Cardiac fibroblast (primary cell): ENCODE measurements around the gene COPS7A.
A peak's percentile ranks its signal among the peaks of the same experiment; 100 is the strongest.

Source experiments
- DNase-seq, 2 donors: peaks; one replicate each; pipeline versions ENCODE4 v3.0.0 to v3.0.0-alpha.2; 2010; ENCODE audit warnings: low read depth in 2 of 2
- H3K4me3 ChIP-seq, 2 donors: replicated peaks in 1 of 2; 1 replicate in 1 of 2; 2 replicates in 1 of 2; pipeline ENCODE4 v1.5.1; 2011; ENCODE audit warnings: low read depth in 2 of 2, low read length in 2 of 2, mild to moderate bottlenecking in 2 of 2, moderate library complexity in 1 of 2
- TF ChIP-seq, protein P1 (sequence below): IDR thresholded peaks from one replicate; pipeline ENCODE4 v1.5.1; 2011; ENCODE audit warnings: low read depth, mild to moderate bottlenecking, low read length, inconsistent platforms

The COPS7A gene

GRCh38 chr12:6752921-6753771 lies 29.3 kb downstream of the COPS7A start, which contains the start of gene MLF2:
Gene MLF2, minus strand, starts transcription at chr12:6753141. Its CDS starts 807 bp downstream, at chr12:6752334.
- DNase-seq: peak; percentile 100
- peak within 1 kb of the TSS; percentile 84 to 94 for H3K4me3 ChIP-seq
- TF ChIP-seq, protein P1, sequence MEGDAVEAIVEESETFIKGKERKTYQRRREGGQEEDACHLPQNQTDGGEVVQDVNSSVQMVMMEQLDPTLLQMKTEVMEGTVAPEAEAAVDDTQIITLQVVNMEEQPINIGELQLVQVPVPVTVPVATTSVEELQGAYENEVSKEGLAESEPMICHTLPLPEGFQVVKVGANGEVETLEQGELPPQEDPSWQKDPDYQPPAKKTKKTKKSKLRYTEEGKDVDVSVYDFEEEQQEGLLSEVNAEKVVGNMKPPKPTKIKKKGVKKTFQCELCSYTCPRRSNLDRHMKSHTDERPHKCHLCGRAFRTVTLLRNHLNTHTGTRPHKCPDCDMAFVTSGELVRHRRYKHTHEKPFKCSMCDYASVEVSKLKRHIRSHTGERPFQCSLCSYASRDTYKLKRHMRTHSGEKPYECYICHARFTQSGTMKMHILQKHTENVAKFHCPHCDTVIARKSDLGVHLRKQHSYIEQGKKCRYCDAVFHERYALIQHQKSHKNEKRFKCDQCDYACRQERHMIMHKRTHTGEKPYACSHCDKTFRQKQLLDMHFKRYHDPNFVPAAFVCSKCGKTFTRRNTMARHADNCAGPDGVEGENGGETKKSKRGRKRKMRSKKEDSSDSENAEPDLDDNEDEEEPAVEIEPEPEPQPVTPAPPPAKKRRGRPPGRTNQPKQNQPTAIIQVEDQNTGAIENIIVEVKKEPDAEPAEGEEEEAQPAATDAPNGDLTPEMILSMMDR: no peak

GRCh38 chr12:6753772-6754356 lies 30.0 kb downstream of the COPS7A start:
- TF ChIP-seq, protein P1: peak; percentile 96

GRCh38 chr12:6754411-6754810 lies 30.6 kb downstream of the COPS7A start:
- TF ChIP-seq, protein P1: no peak
- no peak for DNase-seq
- no peak overlapping the region for H3K4me3 ChIP-seq

More at GRCh38 chr12:6753772-6754356, 30.0 kb downstream of the COPS7A start:
- DNase-seq: no peak
- no peak overlapping the region for H3K4me3 ChIP-seq

DNA sequence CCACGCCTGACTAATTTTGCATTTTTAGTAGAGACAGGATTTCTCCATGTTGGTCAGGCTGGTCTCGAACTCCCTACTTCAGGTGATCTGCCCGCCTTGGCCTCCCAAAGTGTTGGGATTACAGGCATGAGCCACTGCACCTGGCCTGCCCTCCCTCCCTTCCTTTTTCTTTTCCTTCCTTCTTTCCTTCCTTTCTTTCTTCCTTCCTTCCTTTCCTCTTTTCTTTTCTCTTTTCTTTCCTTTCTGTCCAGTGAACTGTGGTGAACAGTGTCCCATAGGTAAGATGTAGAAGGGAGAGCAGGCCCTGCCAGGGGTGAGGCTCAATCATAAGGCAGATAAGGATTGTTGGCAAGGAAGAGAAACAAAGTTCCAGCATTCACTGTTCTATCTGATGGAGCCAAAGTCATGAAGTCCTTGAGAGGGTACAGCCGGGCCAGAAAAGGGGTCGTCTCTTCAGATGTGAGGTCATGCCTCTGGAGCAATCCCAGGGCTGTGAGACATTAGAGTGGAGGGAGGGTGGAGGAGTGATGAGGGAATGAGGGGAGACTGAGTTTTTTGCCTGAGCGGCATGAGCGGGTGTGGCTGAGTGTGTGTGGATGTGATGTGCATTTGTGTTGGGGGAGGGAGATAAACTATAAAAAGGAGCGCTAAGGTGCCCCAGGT lies 33.3 kb downstream of the COPS7A start:
- no peak overlapping the region for H3K4me3 ChIP-seq
- no peak for DNase-seq
- TF ChIP-seq, protein P1: no peak

- H3K4me3 ChIP-seq: no peak overlapping the region
- TF ChIP-seq, protein P1: no peak
- DNase-seq: no peak
Measured at GRCh38 chr12:6758506-6759095, 34.8 kb downstream of the COPS7A start.

GRCh38 chr12:6759741-6760140 lies 35.9 kb downstream of the COPS7A start:
- TF ChIP-seq, protein P1: no peak
- no peak overlapping the region for H3K4me3 ChIP-seq
- DNase-seq: no peak
